CD4-positive, alpha-beta T cell treated with Interleukin-12 subunit alpha and Interleukin-12 subunit beta, for 1 hour (primary cell): ENCODE measurements around the gene STARD8.
"Not testable (repeated sequence)": the region's sequence is repeated elsewhere in the genome, so short reads cannot be mapped to it uniquely, and the experiment has no call there.

Experiments used
- DNase-seq: peaks from one replicate; pipeline ENCODE4 v3.0.0-alpha.2; 2020

The STARD8 gene

DNA sequence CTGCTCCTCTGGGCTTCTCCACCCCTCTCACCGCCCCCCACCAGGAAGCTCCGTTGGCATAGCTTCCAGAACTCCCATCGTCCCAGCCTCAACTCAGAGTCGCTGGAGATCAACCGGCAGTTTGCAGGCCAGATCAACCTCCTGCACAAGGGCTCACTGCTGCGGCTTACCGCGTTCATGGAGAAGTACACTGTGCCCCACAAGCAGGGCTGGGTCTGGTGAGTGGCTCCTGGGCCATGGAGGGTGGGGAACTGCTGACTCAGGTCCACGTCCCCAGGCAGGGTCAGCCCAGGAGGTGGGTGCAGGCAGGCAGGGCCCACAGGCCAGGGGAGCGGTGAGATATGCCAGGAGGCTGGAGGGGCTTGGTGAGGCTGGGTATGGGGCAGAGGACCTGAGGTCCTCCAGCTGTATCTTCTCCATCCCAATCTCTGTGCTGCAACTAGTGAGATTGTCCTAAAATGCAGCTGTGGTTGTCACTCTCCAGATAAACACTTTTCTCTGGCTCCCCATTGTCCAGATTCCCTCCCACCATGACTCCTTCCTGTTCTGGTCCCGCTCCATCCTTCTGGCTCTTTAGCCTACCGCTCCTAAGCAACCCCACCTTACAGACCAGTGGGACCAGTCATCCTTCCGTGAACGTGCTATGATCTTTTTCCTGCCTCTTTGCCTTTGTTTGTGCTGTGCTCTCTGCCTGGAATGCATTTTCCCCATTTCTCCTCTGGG lies 71.9 kb downstream of the STARD8 start:
- DNase-seq = no peak

DNA sequence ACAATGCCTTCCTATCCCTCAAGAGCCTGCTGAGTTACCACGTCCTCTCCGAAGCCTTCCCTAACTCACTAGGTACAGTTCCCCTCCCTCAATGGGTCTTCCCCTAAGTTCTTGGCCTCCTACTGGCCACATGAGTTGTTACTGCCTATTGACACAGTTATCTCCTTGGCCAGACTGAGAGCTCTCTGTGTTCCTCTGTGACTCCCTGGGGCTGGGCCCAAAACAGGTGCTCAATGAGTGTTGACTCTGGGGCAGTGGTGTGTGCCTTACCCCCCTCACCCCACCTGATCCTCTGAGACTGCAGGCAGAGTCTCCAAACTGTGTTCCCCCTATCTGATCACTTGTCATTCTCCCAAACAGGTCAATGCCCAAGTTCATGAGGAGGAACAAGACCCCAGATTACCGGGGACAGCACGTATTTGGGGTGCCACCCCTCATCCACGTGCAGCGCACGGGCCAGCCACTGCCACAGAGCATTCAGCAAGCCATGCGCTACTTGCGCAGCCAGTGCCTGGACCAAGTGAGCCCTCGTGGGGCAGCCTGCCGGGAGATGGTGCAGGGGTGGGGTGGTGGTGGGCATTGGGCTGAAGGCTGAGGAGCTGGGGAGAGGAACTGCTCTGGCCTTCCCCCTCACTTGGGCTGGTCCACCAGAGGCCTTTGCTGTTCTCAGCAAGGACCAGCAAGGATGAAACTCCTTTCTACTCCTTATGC lies 72.6 kb downstream of the STARD8 start:
- no peak for DNase-seq

GRCh38 chrX:68720851-68721250 lies 73.4 kb downstream of the STARD8 start:
- DNase-seq = no peak

- DNase-seq = no peak
These were observed 74.1 kb downstream of the STARD8 start for GRCh38 chrX:68721546-68721945.

DNA sequence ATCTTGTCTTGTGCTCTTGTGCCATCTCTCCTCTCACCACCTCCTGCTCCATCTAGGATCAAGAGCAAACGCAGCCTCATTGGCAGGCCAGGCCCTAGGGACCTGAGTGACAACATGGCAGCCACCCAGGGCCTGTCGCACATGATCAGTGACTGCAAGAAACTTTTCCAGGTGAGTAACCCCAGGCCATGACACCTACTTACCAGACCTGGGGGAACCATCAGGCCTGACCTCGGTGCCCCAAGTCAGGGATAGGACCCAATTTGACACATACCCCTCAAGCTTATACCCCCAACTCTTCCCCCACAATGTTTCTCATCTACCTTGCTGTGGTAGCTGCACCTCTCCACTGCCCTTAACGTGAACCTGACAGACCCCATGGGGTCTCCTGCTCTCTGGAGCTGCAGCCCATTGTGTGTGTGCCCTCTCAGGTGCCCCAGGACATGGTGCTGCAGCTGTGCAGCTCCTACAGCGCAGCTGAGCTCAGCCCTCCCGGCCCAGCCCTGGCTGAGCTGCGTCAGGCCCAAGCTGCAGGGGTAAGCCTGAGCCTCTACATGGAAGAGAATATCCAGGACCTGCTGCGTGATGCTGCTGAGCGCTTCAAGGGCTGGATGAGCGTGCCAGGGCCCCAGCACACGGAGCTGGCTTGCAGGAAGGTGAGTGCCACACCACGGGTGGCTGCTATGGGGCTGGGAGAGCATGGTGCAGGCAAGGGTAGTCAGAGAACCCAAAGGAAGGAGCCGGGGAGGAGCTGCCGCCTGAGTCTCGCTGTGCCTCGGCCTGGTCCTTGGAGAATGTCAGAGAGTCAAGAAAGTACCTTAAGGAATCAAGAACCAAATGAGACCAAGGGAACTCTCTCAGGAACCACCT lies 74.8 kb downstream of the STARD8 start:
- DNase-seq = no peak

DNA sequence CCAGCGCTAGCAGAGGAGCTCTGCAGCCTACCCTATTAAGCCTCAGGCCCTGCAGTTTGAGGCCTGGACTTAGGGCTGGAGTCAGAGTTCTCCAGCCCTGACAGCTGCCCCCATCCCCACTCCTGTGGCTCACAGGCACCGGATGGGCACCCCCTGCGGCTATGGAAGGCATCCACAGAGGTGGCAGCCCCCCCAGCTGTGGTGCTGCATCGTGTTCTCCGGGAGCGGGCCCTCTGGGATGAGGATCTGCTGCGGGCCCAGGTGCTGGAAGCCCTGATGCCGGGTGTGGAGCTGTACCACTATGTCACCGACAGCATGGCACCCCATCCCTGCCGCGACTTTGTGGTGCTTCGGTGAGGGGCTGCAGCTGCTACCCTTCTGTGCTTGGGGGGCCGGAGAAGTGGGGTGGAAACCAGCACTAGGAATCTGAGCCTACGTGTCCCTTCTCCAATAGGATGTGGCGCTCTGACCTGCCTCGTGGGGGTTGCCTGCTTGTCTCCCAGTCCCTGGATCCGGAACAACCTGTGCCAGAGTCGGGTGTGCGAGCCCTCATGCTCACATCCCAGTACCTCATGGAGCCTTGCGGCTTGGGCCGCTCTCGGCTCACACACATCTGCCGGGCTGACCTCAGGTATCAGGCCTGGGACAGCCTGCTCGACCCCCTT lies 76.2 kb downstream of the STARD8 start:
- no peak for DNase-seq

- DNase-seq = no peak
These were observed 77.1 kb downstream of the STARD8 start for GRCh38 chrX:68724531-68725020.

- no peak for DNase-seq
These were observed 78.4 kb downstream of the STARD8 start for GRCh38 chrX:68725756-68726365.

- no peak for DNase-seq
These were observed 78.9 kb downstream of the STARD8 start for GRCh38 chrX:68726366-68726765.

GRCh38 chrX:68727696-68728095 lies 80.2 kb downstream of the STARD8 start:
- DNase-seq = no peak

DNA sequence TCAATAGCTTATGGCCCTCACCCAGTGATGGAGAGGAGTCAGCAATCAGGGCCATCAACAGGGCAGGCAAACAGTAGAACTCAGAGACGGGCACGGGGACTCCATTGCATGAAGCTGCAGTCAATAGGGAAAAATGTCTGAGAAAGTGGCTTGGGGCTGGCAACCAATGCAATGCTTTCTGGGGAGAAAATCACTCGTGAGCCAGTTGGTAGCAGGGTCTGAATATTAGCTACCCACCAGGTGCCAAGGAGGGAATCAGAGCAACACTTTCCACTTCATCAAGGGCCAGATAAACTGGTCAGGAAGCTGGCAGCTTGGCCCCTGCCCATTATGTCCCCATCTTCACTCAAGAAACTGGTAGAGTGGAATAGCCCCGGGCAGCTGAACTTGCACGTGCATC lies 80.7 kb downstream of the STARD8 start:
- no peak for DNase-seq

GRCh38 chrX:68731254-68731653 lies 83.8 kb downstream of the STARD8 start:
- DNase-seq = no peak

- peak; percentile 59 for DNase-seq
These were observed 85.5 kb downstream of the STARD8 start for GRCh38 chrX:68732906-68733493.

GRCh38 chrX:68735266-68735665 lies 87.8 kb downstream of the STARD8 start:
- DNase-seq = no peak

GRCh38 chrX:68741864-68742263 lies 94.4 kb downstream of the STARD8 start:
- not testable (repeated sequence) for DNase-seq

DNA sequence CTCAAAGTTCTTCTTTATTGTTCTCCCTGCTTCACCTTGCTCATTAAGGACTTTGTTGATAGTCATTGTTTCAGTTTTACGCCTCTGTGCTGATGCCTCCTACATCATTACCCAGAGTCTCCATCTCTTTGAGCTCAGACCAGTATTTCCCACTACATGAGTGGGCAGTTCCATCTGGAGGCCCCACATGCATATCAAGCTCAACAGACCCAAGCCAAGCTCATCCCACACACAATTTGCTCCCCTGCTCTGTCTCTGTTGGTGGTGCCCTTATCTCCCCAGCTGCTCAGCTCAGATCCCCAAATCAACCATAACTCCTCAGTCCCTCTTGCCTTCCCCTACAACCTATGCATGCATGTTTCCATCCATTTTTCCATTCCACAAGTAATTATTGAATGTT lies 96.3 kb downstream of the STARD8 start:
- DNase-seq = no peak

- no peak for DNase-seq
These were observed 99.5 kb downstream of the STARD8 start for GRCh38 chrX:68746988-68747387.

DNA sequence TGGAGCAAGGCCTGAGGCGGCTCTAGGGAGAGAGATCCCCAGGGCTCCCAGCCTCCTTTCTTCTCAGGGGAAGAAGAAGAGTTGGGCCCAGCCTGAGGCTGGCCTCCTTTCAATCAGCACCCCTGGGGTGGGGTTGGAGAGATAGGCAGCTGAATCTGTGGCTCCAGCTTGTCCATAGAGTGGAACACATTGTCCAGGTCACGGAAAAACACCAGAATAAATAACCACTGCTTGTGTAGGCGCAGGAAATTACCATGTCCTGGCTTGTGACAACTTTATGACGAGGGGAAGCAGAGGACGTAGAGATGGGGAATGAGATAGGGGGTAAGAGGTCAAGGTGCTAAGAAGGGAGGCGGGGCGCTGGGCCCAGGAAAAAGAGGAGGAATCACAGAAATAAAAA lies 100.6 kb downstream of the STARD8 start:
- no peak for DNase-seq

DNA sequence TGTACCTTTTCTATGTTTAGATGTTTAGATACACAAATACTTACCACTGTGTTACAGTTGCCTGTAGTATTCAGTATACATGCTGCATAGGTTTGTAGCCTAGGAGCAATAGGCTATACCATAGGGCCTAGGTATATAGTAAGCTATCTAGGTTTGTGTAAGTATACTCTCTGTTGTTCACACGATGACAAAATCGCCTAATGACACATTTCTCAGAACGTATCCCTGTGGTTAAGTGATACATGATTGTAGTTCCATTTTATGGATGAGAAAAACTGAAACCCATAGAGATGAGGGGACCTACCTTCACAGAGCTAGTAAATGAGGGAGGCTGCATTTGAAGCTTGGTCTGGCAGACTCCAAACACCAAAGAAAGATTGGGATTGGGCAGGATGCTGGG lies 102.0 kb downstream of the STARD8 start:
- DNase-seq = no peak

DNA sequence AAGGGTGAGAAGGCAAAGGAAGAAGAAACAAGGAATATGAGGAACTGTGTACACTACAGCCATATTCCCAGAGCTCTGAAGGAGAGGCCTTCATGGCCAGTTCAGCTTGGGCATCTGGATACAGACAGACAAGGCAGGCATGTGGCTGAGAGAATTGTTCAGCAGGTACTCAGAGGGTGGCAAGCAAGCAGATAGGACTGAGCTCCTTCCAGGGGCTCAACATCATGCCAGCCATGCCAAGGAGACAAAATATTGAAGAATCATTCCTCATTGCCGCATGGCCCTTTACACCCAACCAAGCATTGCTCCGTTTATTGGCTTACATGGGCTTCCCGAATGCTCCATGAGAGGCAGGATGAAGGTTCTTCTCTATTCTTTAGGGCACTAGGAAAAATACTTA lies 102.8 kb downstream of the STARD8 start:
- DNase-seq = no peak

GRCh38 chrX:68751372-68751771 lies 103.9 kb downstream of the STARD8 start:
- no peak for DNase-seq

- no peak for DNase-seq
These were observed 105.8 kb downstream of the STARD8 start for GRCh38 chrX:68753218-68753617.
